T-helper 1 cell treated with Interleukin-12 subunit alpha and Interleukin-12 subunit beta and Interleukin-4 antibody, amounts not matched to agents 30 μg/mL and 1 μg/mL, for 36 hours (primary cell): Measurements from ENCODE around the gene ZNF485.
"Not testable (repeated sequence)": the region's sequence is repeated elsewhere in the genome, so short reads cannot be mapped to it uniquely, and the experiment has no call there.

Experiments used
- H3K27ac Mint-ChIP-seq: one replicate; pipeline ENCODE4 v1.8.0; 2021; ENCODE audit warnings: mild to moderate bottlenecking, mixed read lengths
- H3K27me3 Mint-ChIP-seq: one replicate; pipeline ENCODE4 v1.8.0; 2021; ENCODE audit warnings: low read depth, mixed read lengths
- H3K36me3 Mint-ChIP-seq: one replicate; pipeline ENCODE4 v1.8.0; 2021; ENCODE audit warnings: low read depth, mixed read lengths
- H3K4me1 Mint-ChIP-seq: one replicate; pipeline ENCODE4 v1.8.0; 2021; ENCODE audit warnings: low read depth, mixed read lengths
- H3K4me3 Mint-ChIP-seq: one replicate; pipeline ENCODE4 v1.8.0; 2021; ENCODE audit warnings: mild to moderate bottlenecking, moderate library complexity, mixed read lengths
- H3K9me3 Mint-ChIP-seq: one replicate; pipeline ENCODE4 v1.8.0; 2021; ENCODE audit warnings: mixed read lengths

Gene ZNF485

DNA sequence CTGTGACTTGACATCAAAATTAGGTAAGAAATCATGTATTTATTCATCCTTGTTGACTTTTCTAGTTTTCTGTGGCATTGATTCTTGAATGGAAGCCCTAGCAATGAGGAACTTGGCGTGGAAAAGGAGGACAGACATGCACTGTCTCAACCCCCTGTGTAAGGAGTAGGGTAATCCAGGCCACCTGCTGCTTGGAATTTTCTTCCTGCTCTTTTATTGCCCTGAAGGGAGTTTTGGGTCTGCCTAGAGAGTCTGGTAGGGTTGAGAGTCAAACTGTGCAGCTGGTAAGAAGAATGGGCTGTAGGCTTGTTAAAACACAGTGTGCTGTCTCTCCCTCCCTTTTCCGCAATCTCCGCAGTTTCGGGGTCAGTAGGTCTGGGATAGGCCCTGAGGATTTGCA, 22.7 kb downstream of the ZNF485 start:
- Mint-ChIP-seq H3K27me3 (no peaks in the 10 kb centered on the region), H3K9me3 (peaks cover 22% of the 10 kb centered on the region), H3K4me3 (no peak overlapping the region), H3K27ac (no peak overlapping the region), H3K36me3 (no peaks in the 10 kb centered on the region), H3K4me1 (no peaks in the 10 kb centered on the region)

DNA sequence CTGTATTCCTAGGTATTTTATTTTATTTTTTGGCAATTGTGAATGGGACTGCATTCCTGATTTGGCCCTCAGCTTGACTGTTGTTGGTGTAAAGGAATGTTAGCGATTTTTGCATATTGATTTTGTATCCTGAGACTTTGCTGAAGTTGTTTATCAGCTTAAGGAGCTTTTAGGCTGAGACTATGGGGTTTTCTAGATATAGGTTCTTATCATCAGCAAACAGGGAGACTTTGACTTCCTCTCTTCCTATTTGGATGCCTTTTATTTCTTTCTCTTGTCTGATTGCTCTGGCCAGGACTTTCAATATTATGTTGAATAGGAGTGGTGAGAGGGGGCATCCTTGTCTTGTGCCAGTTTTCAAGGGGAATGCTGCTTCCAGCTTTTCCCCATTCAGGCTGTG, 29.6 kb downstream of the ZNF485 start:
- not testable (repeated sequence) for H3K27ac Mint-ChIP-seq, H3K27me3 Mint-ChIP-seq, H3K36me3 Mint-ChIP-seq, H3K4me1 Mint-ChIP-seq, H3K4me3 Mint-ChIP-seq
- H3K9me3 Mint-ChIP-seq, result peaks cover 41% of the 10 kb centered on the region

DNA sequence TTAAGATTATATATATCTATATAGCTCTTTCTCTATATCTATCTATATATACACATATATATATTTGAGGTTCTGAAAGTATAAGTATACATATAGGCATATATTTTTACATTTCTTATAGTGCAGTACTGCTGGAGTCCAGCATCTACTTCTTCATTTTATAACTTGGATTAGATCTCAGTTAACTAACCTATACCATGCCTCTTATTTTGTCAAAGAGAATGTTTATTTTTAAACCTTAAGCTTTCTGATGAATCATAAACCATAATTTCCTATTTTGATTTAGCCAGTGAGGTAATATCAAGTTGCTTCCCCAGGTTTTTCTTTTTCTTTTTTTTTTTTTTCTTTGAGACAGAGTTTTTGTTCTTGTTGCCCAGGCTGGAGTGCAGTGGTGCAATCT, 34.4 kb downstream of the ZNF485 start:
- H3K27ac Mint-ChIP-seq, result no peak overlapping the region
- H3K9me3 Mint-ChIP-seq, result peaks cover 60% of the 10 kb centered on the region
- H3K36me3 Mint-ChIP-seq, result peaks cover 26% of the 10 kb centered on the region
- no peaks in the 10 kb centered on the region for H3K4me1 Mint-ChIP-seq
- no peak overlapping the region for H3K4me3 Mint-ChIP-seq
- H3K27me3 Mint-ChIP-seq, result no peaks in the 10 kb centered on the region

- H3K27me3 Mint-ChIP-seq, result no peaks in the 10 kb centered on the region
- H3K4me3 Mint-ChIP-seq, result no peak overlapping the region
- peaks cover 11% of the 10 kb centered on the region for H3K4me1 Mint-ChIP-seq
- peaks cover 62% of the 10 kb centered on the region for H3K9me3 Mint-ChIP-seq
- H3K36me3 Mint-ChIP-seq, result peaks cover 41% of the 10 kb centered on the region
- no peak overlapping the region for H3K27ac Mint-ChIP-seq
Measured at GRCh38 chr10:43644252-43644651, 38.0 kb downstream of the ZNF485 start.

DNA sequence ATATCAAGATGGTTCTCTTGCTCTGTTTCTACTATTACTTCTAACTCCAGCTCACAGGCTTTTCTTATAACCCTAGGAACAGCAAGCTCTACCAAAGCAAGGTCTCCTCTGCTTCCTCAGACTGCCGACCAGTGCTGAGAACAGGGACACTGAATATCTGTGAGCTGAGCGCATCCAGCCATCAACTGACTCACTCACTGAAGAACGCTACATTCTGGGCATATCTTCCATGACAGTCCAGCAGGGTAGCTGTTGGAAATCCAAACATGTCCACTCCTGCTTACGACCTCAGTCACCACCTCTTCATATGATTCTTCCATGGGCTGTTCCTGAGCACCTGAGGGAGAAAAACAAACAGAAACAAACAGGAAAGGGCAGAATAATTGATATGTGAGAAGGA, 39.6 kb downstream of the ZNF485 start:
- Mint-ChIP-seq H3K9me3 (peaks cover 57% of the 10 kb centered on the region), H3K4me1 (peaks cover 13% of the 10 kb centered on the region), H3K27ac (no peak overlapping the region), H3K36me3 (peaks cover 41% of the 10 kb centered on the region), H3K4me3 (no peak overlapping the region), H3K27me3 (no peaks in the 10 kb centered on the region)

GRCh38 chr10:43647576-43647975, 41.3 kb downstream of the ZNF485 start:
- peak overlapping the region; percentile 81 for H3K4me3 Mint-ChIP-seq
- H3K4me1 Mint-ChIP-seq, result peaks cover 13% of the 10 kb centered on the region
- no peaks in the 10 kb centered on the region for H3K27me3 Mint-ChIP-seq
- H3K9me3 Mint-ChIP-seq, result peaks cover 48% of the 10 kb centered on the region
- H3K36me3 Mint-ChIP-seq, result peaks cover 41% of the 10 kb centered on the region
- H3K27ac Mint-ChIP-seq, result peak overlapping the region; percentile 73

GRCh38 chr10:43648095-43648397, 41.8 kb downstream of the ZNF485 start:
- Mint-ChIP-seq H3K27me3 (no peaks in the 10 kb centered on the region), H3K4me1 (peaks cover 13% of the 10 kb centered on the region), H3K9me3 (peaks cover 44% of the 10 kb centered on the region), H3K4me3 (peak overlapping the region; percentile 81), H3K27ac (peak overlapping the region; percentile 73), H3K36me3 (peaks cover 41% of the 10 kb centered on the region)

GRCh38 chr10:43648398-43649184, 42.4 kb downstream of the ZNF485 start, which contains the start of gene ZNF32:
Gene ZNF32 (minus strand): TSS chr10:43648881. CDS start chr10:43646133, 2,748 bp downstream.
- Mint-ChIP-seq H3K9me3 (peaks cover 39% of the 10 kb centered on the region), H3K27me3 (peaks cover 2% of the 10 kb centered on the region), H3K36me3 (peaks cover 35% of the 10 kb centered on the region), H3K4me3 (peak within 1 kb of the TSS; percentile 93), H3K27ac (peak within 1 kb of the TSS; percentile 73), H3K4me1 (peaks cover 13% of the 10 kb centered on the region)

DNA sequence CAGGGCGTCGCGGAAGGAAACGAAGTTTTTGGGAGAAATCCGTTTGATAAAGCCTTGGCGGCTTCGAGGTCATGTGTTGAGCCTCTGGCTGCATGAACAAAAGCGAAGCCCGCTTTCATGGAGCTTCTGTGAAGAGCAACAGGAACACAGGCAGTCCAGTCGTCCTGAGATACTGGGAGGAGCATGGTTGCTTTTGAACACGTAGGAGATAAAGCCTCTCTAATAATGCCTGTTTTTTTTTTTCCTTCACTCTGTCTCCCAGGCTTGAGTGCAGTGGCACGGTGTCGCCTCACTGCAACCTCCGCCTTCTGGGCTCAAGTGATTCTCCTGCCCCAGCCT, 42.9 kb downstream of the ZNF485 start:
- H3K27ac Mint-ChIP-seq, result peak overlapping the region; percentile 52
- peak overlapping the region; percentile 93 for H3K4me3 Mint-ChIP-seq
- peaks cover 6% of the 10 kb centered on the region for H3K27me3 Mint-ChIP-seq
- peaks cover 13% of the 10 kb centered on the region for H3K4me1 Mint-ChIP-seq
- peaks cover 30% of the 10 kb centered on the region for H3K36me3 Mint-ChIP-seq
- H3K9me3 Mint-ChIP-seq, result peaks cover 35% of the 10 kb centered on the region

- Mint-ChIP-seq H3K27me3 (peaks cover 11% of the 10 kb centered on the region), H3K36me3 (peaks cover 2% of the 10 kb centered on the region), H3K9me3 (no peaks in the 10 kb centered on the region), H3K27ac (no peak overlapping the region), H3K4me1 (peaks cover 6% of the 10 kb centered on the region), H3K4me3 (no peak overlapping the region)
Measured at GRCh38 chr10:43653746-43654145, 47.5 kb downstream of the ZNF485 start.

DNA sequence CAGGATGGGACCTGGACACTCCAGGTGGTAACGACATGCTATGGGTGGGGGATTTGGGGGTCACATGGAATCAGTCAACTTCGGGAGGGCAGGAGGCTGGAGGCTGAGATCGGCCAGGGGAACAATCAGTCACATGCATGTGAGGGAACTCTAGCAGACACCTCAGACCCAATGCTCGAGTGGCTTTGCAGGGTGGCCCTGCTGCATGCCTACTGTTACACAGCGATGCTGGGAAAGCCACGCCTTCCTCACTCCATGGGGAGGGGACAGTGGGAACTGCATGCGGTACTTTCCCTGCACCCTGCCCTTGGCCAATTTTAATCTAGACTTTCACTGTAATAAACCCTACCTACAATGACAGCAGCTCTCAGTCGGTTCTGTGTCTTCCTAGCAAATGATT, 49.1 kb downstream of the ZNF485 start:
- Mint-ChIP-seq H3K4me3 (no peak overlapping the region), H3K9me3 (no peaks in the 10 kb centered on the region), H3K4me1 (no peaks in the 10 kb centered on the region), H3K36me3 (no peaks in the 10 kb centered on the region), H3K27me3 (peaks cover 11% of the 10 kb centered on the region), H3K27ac (no peak overlapping the region)

DNA sequence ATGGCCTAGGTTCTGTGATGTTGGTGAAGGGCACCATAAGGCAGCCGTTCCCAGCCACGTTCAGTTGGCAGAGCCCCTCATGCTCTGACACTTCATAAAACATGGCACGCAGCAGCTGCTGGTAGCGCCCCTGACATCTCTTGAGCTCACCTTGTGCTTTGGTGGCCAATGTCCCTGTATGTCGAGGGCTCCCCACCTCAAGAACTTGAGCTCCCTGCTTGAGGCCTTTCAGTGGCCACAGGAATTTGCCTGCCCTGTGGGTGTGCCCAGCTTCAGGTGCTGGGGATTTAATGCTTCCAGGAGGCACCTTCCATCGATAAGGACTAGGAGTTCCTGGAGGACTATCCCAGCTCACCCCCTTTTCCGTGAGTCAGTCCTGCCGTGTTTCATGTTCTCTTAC, 52.0 kb downstream of the ZNF485 start:
- Mint-ChIP-seq H3K36me3 (no peaks in the 10 kb centered on the region), H3K4me1 (no peaks in the 10 kb centered on the region), H3K27ac (no peak overlapping the region), H3K4me3 (no peak overlapping the region), H3K9me3 (no peaks in the 10 kb centered on the region), H3K27me3 (peaks cover 16% of the 10 kb centered on the region)

- H3K4me1 Mint-ChIP-seq, result no peaks in the 10 kb centered on the region
- H3K4me3 Mint-ChIP-seq, result no peak overlapping the region
- no peak overlapping the region for H3K27ac Mint-ChIP-seq
- H3K27me3 Mint-ChIP-seq, result peaks cover 41% of the 10 kb centered on the region
- H3K36me3 Mint-ChIP-seq, result no peaks in the 10 kb centered on the region
- no peaks in the 10 kb centered on the region for H3K9me3 Mint-ChIP-seq
Measured at GRCh38 chr10:43665054-43665453, 58.8 kb downstream of the ZNF485 start.

- Mint-ChIP-seq H3K4me1 (peaks cover under 1% of the 10 kb centered on the region), H3K27me3 (peaks cover 43% of the 10 kb centered on the region), H3K27ac (no peak overlapping the region)
Measured at GRCh38 chr10:43666552-43666951, 60.3 kb downstream of the ZNF485 start.

DNA sequence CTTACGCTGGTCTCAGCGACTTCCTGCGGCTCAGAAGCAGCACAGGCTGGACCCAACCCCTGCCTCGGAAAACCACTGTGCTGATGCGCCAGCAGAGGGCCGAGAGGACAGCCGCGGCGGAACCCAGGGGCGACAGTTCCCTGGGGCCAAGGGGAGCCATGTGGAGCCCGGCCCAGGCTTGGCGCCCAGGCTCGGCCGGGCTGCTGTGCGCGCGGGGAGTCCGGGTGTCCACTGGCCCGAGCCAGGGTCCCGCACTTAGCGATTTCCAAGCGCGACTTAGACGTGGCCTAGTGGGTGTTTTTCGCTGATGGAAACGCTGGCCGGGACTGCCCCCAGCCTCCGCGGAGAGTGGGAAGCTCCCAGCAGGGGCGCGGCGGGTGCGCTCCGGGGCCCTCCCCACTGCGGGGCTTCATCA, 61.1 kb downstream of the ZNF485 start:
- Mint-ChIP-seq H3K4me3 (no peak overlapping the region), H3K27me3 (peaks cover 46% of the 10 kb centered on the region), H3K9me3 (no peaks in the 10 kb centered on the region), H3K4me1 (peaks cover 3% of the 10 kb centered on the region), H3K27ac (no peak overlapping the region), H3K36me3 (no peaks in the 10 kb centered on the region)

More at GRCh38 chr10:43666552-43666951, 60.3 kb downstream of the ZNF485 start:
- Mint-ChIP-seq H3K9me3 (no peaks in the 10 kb centered on the region), H3K4me3 (no peak overlapping the region), H3K36me3 (no peaks in the 10 kb centered on the region)
